ENCODE measurements around the gene BICDL1.

DNA sequence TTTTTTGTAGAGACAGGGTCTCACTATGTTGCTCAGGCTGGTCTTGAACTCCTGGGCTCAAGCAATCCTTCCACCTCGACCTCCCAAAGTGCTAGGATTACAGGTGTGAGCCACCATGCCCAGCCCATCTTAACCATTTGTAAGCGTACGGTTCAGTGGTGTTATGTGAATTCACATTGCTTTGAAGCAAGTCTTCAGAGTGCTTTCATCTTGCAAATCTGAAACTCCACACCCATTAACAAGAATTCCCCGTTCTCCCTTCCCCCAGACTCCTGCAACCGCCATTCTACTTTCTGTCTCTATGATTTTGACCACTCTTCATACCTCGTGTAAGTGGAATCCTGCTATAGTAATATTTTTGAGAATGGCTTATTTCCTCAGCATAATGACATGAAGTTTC, 24.9 kb upstream of the BICDL1 start:
- TF ChIP-seq POLR2A (IDR thresholded peaks at IDR 0.05; ENCODE audit: low read depth, low read length) (no peak), POLR2AphosphoS5 (IDR thresholded peaks at IDR 0.05; ENCODE audit: low read depth, low read length) (no peak)
